Activated naive CD8-positive, alpha-beta T cell treated with anti-CD3 and anti-CD28 coated beads, Interleukin-2, amount 10 ng/mL, durations not matched to agents 7 days and 5 days (primary cell): ENCODE data around the gene LSM3. TPM values are rescaled to one million over a fixed set of nuclear protein-coding genes. Genes with fewer than 3 reads are reported as not detected.

Experiments used
- ATAC-seq: fragments of 150-1000 bp; cut with Tn5 transposase; one replicate; pipeline ENCODE4 v1.10.0; 2021; ENCODE audit warnings: low read depth, moderate library complexity
- POLR2A ChIA-PET: fragments of 350-600 bp; sonication (Branson Sonifier 250); formaldehyde crosslinking; loops from one replicate; lab custom pipeline; 2021; ENCODE audit warnings: antibody characterized with exemption; lab: Charles Lee
- DNase-seq: peaks from one replicate; pipeline ENCODE4 v3.0.0; 2021
- H3K27ac Mint-ChIP-seq: one replicate; pipeline ENCODE4 v1.8.0; 2022; ENCODE audit warnings: mild to moderate bottlenecking, mixed read lengths
- H3K27me3 Mint-ChIP-seq: one replicate; pipeline ENCODE4 v1.8.0; 2022; ENCODE audit warnings: mild to moderate bottlenecking, moderate library complexity, mixed read lengths
- H3K36me3 Mint-ChIP-seq: one replicate; pipeline ENCODE4 v1.8.0; 2021; ENCODE audit warnings: mild to moderate bottlenecking, mixed read lengths
- H3K4me1 Mint-ChIP-seq: one replicate; pipeline ENCODE4 v1.8.0; 2021; ENCODE audit warnings: mixed read lengths
- H3K4me3 Mint-ChIP-seq: one replicate; pipeline ENCODE4 v1.8.0; 2022; ENCODE audit warnings: mild to moderate bottlenecking, moderate library complexity, mixed read lengths
- H3K9me3 Mint-ChIP-seq: one replicate; pipeline ENCODE4 v1.8.0; 2021; ENCODE audit warnings: mixed read lengths
- total RNA-seq, 2 experiments: library from RNA; stranded (reverse); gene quantifications; one replicate each; pipeline ENCODE4 v1.2.3, GENCODE V29; 2021

The LSM3 gene
- total RNA-seq, 2 experiments from 2014 or later: 14.3 to 14.4 TPM

GRCh38 chr3:14146381-14147065 is 32.1 kb upstream of the LSM3 start:
- H3K36me3 Mint-ChIP-seq: peaks cover 13% of the 10 kb centered on the region
- H3K4me3 Mint-ChIP-seq: no peak overlapping the region
- H3K27me3 Mint-ChIP-seq: no peaks in the 10 kb centered on the region
- no peak for ATAC-seq
- H3K9me3 Mint-ChIP-seq: no peaks in the 10 kb centered on the region
- no peak for DNase-seq
- peaks cover 17% of the 10 kb centered on the region for H3K4me1 Mint-ChIP-seq
- H3K27ac Mint-ChIP-seq: no peak overlapping the region
- POLR2A ChIA-PET: interaction anchor here (0.8 to 5.6 kb wide), 2 partner anchors 22 to 32 kb away, joined by 3 to 31 read pairs; partner anchors contain the start of genes CHCHD4, LSM3, TMEM43 and XPC

GRCh38 chr3:14147066-14147435 is 31.6 kb upstream of the LSM3 start:
- H3K9me3 Mint-ChIP-seq: no peaks in the 10 kb centered on the region
- POLR2A ChIA-PET: no interaction called here
- no peaks in the 10 kb centered on the region for H3K27me3 Mint-ChIP-seq
- H3K36me3 Mint-ChIP-seq: peaks cover 9% of the 10 kb centered on the region
- peak overlapping the region; percentile 20 for H3K27ac Mint-ChIP-seq
- no peak overlapping the region for H3K4me3 Mint-ChIP-seq
- peaks cover 17% of the 10 kb centered on the region for H3K4me1 Mint-ChIP-seq
- DNase-seq (no peak), ATAC-seq (no peak)

- peaks cover 14% of the 10 kb centered on the region for H3K4me1 Mint-ChIP-seq
- no peak for DNase-seq
- H3K4me3 Mint-ChIP-seq: no peak overlapping the region
- ATAC-seq: no peak
- POLR2A ChIA-PET: no interaction called here
- peak overlapping the region; percentile 20 for H3K27ac Mint-ChIP-seq
- H3K27me3 Mint-ChIP-seq: no peaks in the 10 kb centered on the region
- H3K36me3 Mint-ChIP-seq: peaks cover 6% of the 10 kb centered on the region
- H3K9me3 Mint-ChIP-seq: no peaks in the 10 kb centered on the region
Measured at GRCh38 chr3:14147617-14148016, 31.0 kb upstream of the LSM3 start.

- no peak overlapping the region for H3K4me3 Mint-ChIP-seq
- peaks cover 14% of the 10 kb centered on the region for H3K4me1 Mint-ChIP-seq
- peaks cover 6% of the 10 kb centered on the region for H3K36me3 Mint-ChIP-seq
- POLR2A ChIA-PET: no interaction called here
- H3K27me3 Mint-ChIP-seq: no peaks in the 10 kb centered on the region
- no peak overlapping the region for H3K27ac Mint-ChIP-seq
- ATAC-seq (no peak), DNase-seq (no peak)
- H3K9me3 Mint-ChIP-seq: no peaks in the 10 kb centered on the region
Measured at GRCh38 chr3:14148041-14148985, 30.3 kb upstream of the LSM3 start.

- no peaks in the 10 kb centered on the region for H3K9me3 Mint-ChIP-seq
- H3K27me3 Mint-ChIP-seq: no peaks in the 10 kb centered on the region
- POLR2A ChIA-PET: no interaction called here
- no peak for ATAC-seq
- H3K4me3 Mint-ChIP-seq: no peak overlapping the region
- DNase-seq: no peak
- peaks cover 5% of the 10 kb centered on the region for H3K4me1 Mint-ChIP-seq
- no peak overlapping the region for H3K27ac Mint-ChIP-seq
- peaks cover 16% of the 10 kb centered on the region for H3K36me3 Mint-ChIP-seq
Measured at GRCh38 chr3:14150078-14150477, 28.5 kb upstream of the LSM3 start.

- Mint-ChIP-seq H3K27ac (peak overlapping the region; percentile 58), H3K4me3 (no peak overlapping the region), H3K9me3 (no peaks in the 10 kb centered on the region), H3K36me3 (peaks cover 14% of the 10 kb centered on the region), H3K4me1 (peaks cover 2% of the 10 kb centered on the region), H3K27me3 (no peaks in the 10 kb centered on the region)
- ATAC-seq (no peak), DNase-seq (no peak)
- POLR2A ChIA-PET: no interaction called here
Measured at GRCh38 chr3:14150491-14151230, 28.0 kb upstream of the LSM3 start.

- Mint-ChIP-seq H3K4me1 (no peaks in the 10 kb centered on the region), H3K4me3 (no peak overlapping the region), H3K9me3 (no peaks in the 10 kb centered on the region), H3K27ac (no peak overlapping the region), H3K27me3 (no peaks in the 10 kb centered on the region), H3K36me3 (peaks cover 19% of the 10 kb centered on the region)
- no peak for DNase-seq
- POLR2A ChIA-PET: interaction anchor here (0.6 kb wide), 1 partner anchor 27 kb away, joined by 3 read pairs; the partner anchor contains the start of genes LSM3 and XPC
- no peak for ATAC-seq
Measured at GRCh38 chr3:14151471-14152083, 27.0 kb upstream of the LSM3 start.

GRCh38 chr3:14152233-14152962 is 26.2 kb upstream of the LSM3 start:
- H3K27me3 Mint-ChIP-seq: no peaks in the 10 kb centered on the region
- no peak for ATAC-seq
- peaks cover 19% of the 10 kb centered on the region for H3K36me3 Mint-ChIP-seq
- DNase-seq: no peak
- no peaks in the 10 kb centered on the region for H3K4me1 Mint-ChIP-seq
- POLR2A ChIA-PET: interaction anchor here (0.6 kb wide), 1 partner anchor 26 kb away, joined by 3 read pairs; the partner anchor contains the start of genes LSM3 and XPC
- H3K4me3 Mint-ChIP-seq: no peak overlapping the region
- no peaks in the 10 kb centered on the region for H3K9me3 Mint-ChIP-seq
- no peak overlapping the region for H3K27ac Mint-ChIP-seq

GRCh38 chr3:14152963-14153355 is 25.7 kb upstream of the LSM3 start:
- DNase-seq (no peak), ATAC-seq (no peak)
- Mint-ChIP-seq H3K36me3 (peaks cover 21% of the 10 kb centered on the region), H3K4me3 (no peak overlapping the region), H3K27ac (no peak overlapping the region), H3K27me3 (no peaks in the 10 kb centered on the region), H3K4me1 (no peaks in the 10 kb centered on the region), H3K9me3 (no peaks in the 10 kb centered on the region)
- POLR2A ChIA-PET: no interaction called here

GRCh38 chr3:14153663-14154062 is 25.0 kb upstream of the LSM3 start:
- no peak for DNase-seq
- peaks cover 25% of the 10 kb centered on the region for H3K36me3 Mint-ChIP-seq
- no peak overlapping the region for H3K27ac Mint-ChIP-seq
- POLR2A ChIA-PET: interaction anchor here (1.0 kb wide), 1 partner anchor 28 kb away, joined by 3 read pairs; no protein-coding TSS in a partner anchor
- H3K4me3 Mint-ChIP-seq: no peak overlapping the region
- no peaks in the 10 kb centered on the region for H3K27me3 Mint-ChIP-seq
- H3K4me1 Mint-ChIP-seq: no peaks in the 10 kb centered on the region
- no peaks in the 10 kb centered on the region for H3K9me3 Mint-ChIP-seq
- ATAC-seq: no peak

GRCh38 chr3:14154276-14154675 is 24.3 kb upstream of the LSM3 start:
- POLR2A ChIA-PET: interaction anchor here (1.0 kb wide), 1 partner anchor 29 kb away, joined by 3 read pairs; no protein-coding TSS in a partner anchor

GRCh38 chr3:14154895-14155440 is 23.6 kb upstream of the LSM3 start:
- Mint-ChIP-seq H3K9me3 (no peaks in the 10 kb centered on the region), H3K27me3 (no peaks in the 10 kb centered on the region), H3K4me1 (no peaks in the 10 kb centered on the region), H3K27ac (no peak overlapping the region), H3K36me3 (peaks cover 33% of the 10 kb centered on the region), H3K4me3 (no peak overlapping the region)
- ATAC-seq (no peak), DNase-seq (no peak)
- POLR2A ChIA-PET: no interaction called here

More at GRCh38 chr3:14154276-14154675, 24.3 kb upstream of the LSM3 start:
- Mint-ChIP-seq H3K27ac (no peak overlapping the region), H3K9me3 (no peaks in the 10 kb centered on the region), H3K36me3 (peaks cover 30% of the 10 kb centered on the region), H3K27me3 (no peaks in the 10 kb centered on the region), H3K4me1 (no peaks in the 10 kb centered on the region), H3K4me3 (no peak overlapping the region)
- DNase-seq (no peak), ATAC-seq (no peak)
